A673 (cell line): ENCODE data around the gene GBX1. TPM values are rescaled to one million over a fixed set of nuclear protein-coding genes. Genes with fewer than 3 reads are reported as not detected.
A peak's percentile ranks its signal among the peaks of the same experiment; 100 is the strongest.

Experiments
- BruUV-seq: library from RNA; stranded (reverse); fragments of 400-500 nt; replicated peaks from 2 replicates; lab custom pipeline; 2021; lab: Mats Ljungman, UMichigan
- CTCF ChIA-PET: fragments of 300-600 bp; sonication (Branson Sonifier 250); formaldehyde crosslinking; loops from one replicate; lab custom pipeline; 2022; ENCODE audit warnings: antibody characterized with exemption; lab: Charles Lee
- POLR2A ChIA-PET: fragments of 300-600 bp; sonication (Branson Sonifier 250); formaldehyde crosslinking; loops from one replicate; lab custom pipeline; 2022; ENCODE audit warnings: antibody characterized with exemption; ENCODE audit not compliant: low non-redundant PET; lab: Charles Lee
- DNase-seq: peaks from one replicate; pipeline ENCODE4 v3.0.0-alpha.2; 2015; ENCODE audit warnings: low spot score
- H3K27ac ChIP-seq: fragments of 200-600 bp; sonication (generic); 2 replicates; pipeline ENCODE4 v1.5.1; 2016; ENCODE audit warnings: mixed run types, low read depth, mild to moderate bottlenecking, mixed read lengths, antibody characterized with exemption, low read length; ENCODE audit not compliant: poor library complexity, severe bottlenecking
- H3K27me3 ChIP-seq: fragments of 200-600 bp; sonication (generic); replicated peaks from 2 replicates; pipeline ENCODE4 v1.6.1; 2017; ENCODE audit warnings: mixed run types, low read depth, mild to moderate bottlenecking, mixed read lengths, antibody characterized with exemption, low read length; ENCODE audit not compliant: insufficient read depth, poor library complexity
- H3K36me3 ChIP-seq: fragments of 200-600 bp; sonication (generic); 2 replicates; pipeline ENCODE4 v1.6.1; 2016; ENCODE audit warnings: mixed run types, mild to moderate bottlenecking, mixed read lengths, antibody characterized with exemption, low read length; ENCODE audit not compliant: insufficient read depth, poor library complexity, severe bottlenecking
- H3K4me1 ChIP-seq: fragments of 200-600 bp; sonication (generic); 2 replicates; pipeline ENCODE4 v1.6.1; 2017; ENCODE audit warnings: mixed run types, mild to moderate bottlenecking, mixed read lengths, antibody characterized with exemption, low read length; ENCODE audit not compliant: insufficient read depth, poor library complexity, severe bottlenecking
- H3K4me3 ChIP-seq: fragments of 200-600 bp; sonication (generic); 2 replicates; pipeline ENCODE4 v1.5.1; 2016; ENCODE audit warnings: low read depth, mixed run types, mild to moderate bottlenecking, mixed read lengths, low read length; ENCODE audit not compliant: poor library complexity, severe bottlenecking
- H3K9me3 ChIP-seq: fragments of 200-600 bp; sonication (generic); 2 replicates; pipeline ENCODE4 v1.6.1; 2016; ENCODE audit warnings: mixed run types, low read depth, mild to moderate bottlenecking, mixed read lengths, antibody characterized with exemption, low read length; ENCODE audit not compliant: poor library complexity, severe bottlenecking
- CTCF ChIP-seq: fragments of 300-800, 200-600 bp; sonication (generic); conservative IDR thresholded peaks from 2 replicates; pipeline ENCODE4 v1.5.1; 2017; ENCODE audit warnings: low read depth, mild to moderate bottlenecking, antibody characterized with exemption, low read length, moderate library complexity, mixed read lengths
- EZH2 ChIP-seq: fragments of 200-600 bp; sonication (generic); IDR thresholded peaks from 2 replicates; pipeline ENCODE4 v1.6.1; 2017; ENCODE audit warnings: borderline replicate concordance, low read depth, mild to moderate bottlenecking, mixed read lengths, antibody characterized with exemption, low read length; ENCODE audit not compliant: poor library complexity, severe bottlenecking
- intact Hi-C: fragments of 100-400 bp; cut with micrococcal nuclease; formaldehyde crosslinking; loops from one replicate; pipeline ENCODE4 v1.10.0; 2022; ENCODE audit not compliant: unreplicated experiment
- total RNA-seq: library from RNA; stranded (reverse); gene quantifications from 2 replicates; pipeline ENCODE4 v1.2.3, GENCODE V29; 2021

GBX1 gene
- total RNA-seq, 1 experiment from 2014 or later: not detected

GRCh38 chr7:151109094-151110048 is 58.1 kb downstream of the GBX1 start:
- TF ChIP-seq CTCF (no peak), EZH2 (no peak)
- ChIA-PET POLR2A (interaction anchor here (0.6 kb wide), 2 partner anchors 81 to 491 kb away, joined by 3 to 5 read pairs; partner anchors contain the start of gene ABCB8), CTCF (interaction anchor here (0.6 kb wide), 1 partner anchor 146 kb away, joined by 5 read pairs; no protein-coding TSS in a partner anchor)
- no peak overlapping the region for H3K4me3 ChIP-seq
- DNase-seq: no peak
- no peaks in the 10 kb centered on the region for H3K36me3 ChIP-seq
- no peaks in the 10 kb centered on the region for H3K27me3 ChIP-seq
- H3K4me1 ChIP-seq: peaks cover 14% of the 10 kb centered on the region
- no peak overlapping the region for H3K27ac ChIP-seq
- H3K9me3 ChIP-seq: no peaks in the 10 kb centered on the region
- BruUV-seq: no TSS peak
- intact Hi-C loops: loop anchor here (5.0 to 10.0 kb wide), 2 partner anchors 97 to 215 kb away; no protein-coding TSS in a partner anchor

- Histone ChIP-seq H3K9me3 (no peaks in the 10 kb centered on the region), H3K36me3 (no peaks in the 10 kb centered on the region), H3K27ac (no peak overlapping the region), H3K4me3 (no peak overlapping the region), H3K4me1 (no peaks in the 10 kb centered on the region), H3K27me3 (no peaks in the 10 kb centered on the region)
- DNase-seq: no peak
- ChIA-PET POLR2A (interaction anchor here (0.5 to 0.7 kb wide), 3 partner anchors 12 to 56 kb away, joined by 6 to 9 read pairs (median 6); no protein-coding TSS in a partner anchor), CTCF (no interaction called here)
- TF ChIP-seq CTCF: no peak
- BruUV-seq: no TSS peak
- intact Hi-C loops: no loop called here
Observed at GRCh38 chr7:151107882-151108281, 59.6 kb downstream of the GBX1 start.

GRCh38 chr7:151104411-151105235 is 62.9 kb downstream of the GBX1 start:
- POLR2A ChIA-PET: no interaction called here
- no peak for DNase-seq
- TF ChIP-seq EZH2 (no peak), CTCF (no peak)
- Histone ChIP-seq H3K27me3 (no peaks in the 10 kb centered on the region), H3K27ac (no peak overlapping the region), H3K4me1 (no peaks in the 10 kb centered on the region), H3K36me3 (no peaks in the 10 kb centered on the region), H3K9me3 (no peaks in the 10 kb centered on the region), H3K4me3 (no peak overlapping the region)
- intact Hi-C loops: no loop called here
- CTCF ChIA-PET: interaction anchor here (0.6 kb wide), 1 partner anchor 19 kb away, joined by 3 read pairs; no protein-coding TSS in a partner anchor
- BruUV-seq: TSS peak; percentile 21
